Endothelial cell of umbilical vein (primary cell): Measurements from ENCODE around the gene ARNT2. TPM values are rescaled to one million over a fixed set of nuclear protein-coding genes. Genes with fewer than 3 reads are reported as not detected.

Source experiments
- BruUV-seq: library from RNA; stranded (reverse); fragments of 400-500 nt; replicated peaks from 2 replicates; lab custom pipeline; 2021; lab: Mats Ljungman, UMichigan
- CTCF ChIA-PET: fragments of 300-600, 350-600 bp; sonication (Branson Sonifier 250); formaldehyde crosslinking; loops from one replicate; lab custom pipeline; 2021; ENCODE audit warnings: antibody characterized with exemption, inconsistent platforms; lab: Charles Lee
- POLR2A ChIA-PET: fragments of 300-600, 350-600 bp; sonication (Branson Sonifier 250); formaldehyde crosslinking; loops from one replicate; lab custom pipeline; 2021; ENCODE audit warnings: antibody characterized with exemption, inconsistent platforms; lab: Charles Lee
- DNase-seq: peaks from one replicate; pipeline ENCODE4 v3.0.0-alpha.2; 2011; ENCODE audit warnings: low read depth, low spot score
- FAIRE-seq: peaks from 2 replicates; lab custom pipeline; 2011; peaks lifted over from hg19 to GRCh38; lab: Jason Lieb, UNC
- H2AFZ ChIP-seq: 2 replicates; pipeline ENCODE4 v1.6.0; 2012; ENCODE audit warnings: low read depth, low read length, control low read depth, inconsistent platforms
- H3K27ac ChIP-seq: 2 replicates; pipeline ENCODE4 v1.5.1; 2011; ENCODE audit warnings: low read depth, mild to moderate bottlenecking, control low read depth, low read length, moderate library complexity; ENCODE audit not compliant: insufficient read depth
- H3K27me3 ChIP-seq, 2 experiments: 2 replicates each; pipeline versions ENCODE4 v1.6.0 to v1.6.1; 2011; ENCODE audit warnings: low read length in 2 of 2, mixed read lengths in 1 of 2; ENCODE audit not compliant: control insufficient read depth in 2 of 2, insufficient read depth in 2 of 2
- H3K36me3 ChIP-seq, 2 experiments: 2 replicates in 1 of 2; 3 replicates in 1 of 2; pipeline ENCODE4 v1.5.1; 2011; ENCODE audit warnings: low read length in 2 of 2, mild to moderate bottlenecking in 1 of 2, moderate library complexity in 1 of 2; ENCODE audit not compliant: control insufficient read depth in 2 of 2, insufficient read depth in 2 of 2; ENCODE audit errors: extremely low read depth in 1 of 2
- H3K4me1 ChIP-seq: 3 replicates; pipeline ENCODE4 v1.5.1; 2011; ENCODE audit warnings: mild to moderate bottlenecking, low read length; ENCODE audit not compliant: control insufficient read depth, insufficient read depth; ENCODE audit errors: extremely low read depth
- H3K4me2 ChIP-seq: 2 replicates; pipeline ENCODE4 v1.6.1; 2011; ENCODE audit warnings: low read length, control low read depth, mixed read lengths; ENCODE audit not compliant: insufficient read depth
- H3K4me3 ChIP-seq, 3 experiments: fragments of 200-600 bp in 1 of 3; sonication (generic), shearing (Covaris generic) in 1 of 3; replicated peaks in 1 of 3; 2 replicates each; pipeline ENCODE4 v1.5.1; 2011 to 2016; ENCODE audit warnings: control low read depth in 3 of 3, low read length in 3 of 3, mild to moderate bottlenecking in 2 of 3, inconsistent platforms in 1 of 3, low read depth in 1 of 3, moderate library complexity in 1 of 3; ENCODE audit not compliant: insufficient read depth in 1 of 3
- H3K79me2 ChIP-seq: 2 replicates; pipeline ENCODE4 v1.6.0; 2012; ENCODE audit warnings: low read length, inconsistent platforms; ENCODE audit not compliant: control insufficient read depth, insufficient read depth
- H3K9ac ChIP-seq: replicated peaks from 2 replicates; pipeline ENCODE3; 2011; ENCODE audit warnings: low read length, control low read depth; ENCODE audit not compliant: insufficient read depth; ENCODE audit errors: extremely low read depth
- H3K9me1 ChIP-seq: replicated peaks from 3 replicates; pipeline ENCODE4 v1.6.0; 2011; ENCODE audit warnings: mild to moderate bottlenecking, low read length; ENCODE audit not compliant: control insufficient read depth, insufficient read depth; ENCODE audit errors: extremely low read depth
- H3K9me3 ChIP-seq: replicated peaks from 2 replicates; pipeline ENCODE4 v1.5.1; 2012; ENCODE audit warnings: low read length, inconsistent platforms; ENCODE audit not compliant: control insufficient read depth, insufficient read depth
- H4K20me1 ChIP-seq: replicated peaks from 2 replicates; pipeline ENCODE3; 2011; ENCODE audit warnings: mild to moderate bottlenecking, low read length; ENCODE audit not compliant: control insufficient read depth, insufficient read depth; ENCODE audit errors: extremely low read depth
- CTCF ChIP-seq, 2 donors: IDR thresholded peaks; 1 replicate in 1 of 2; 2 replicates in 1 of 2; pipeline ENCODE4 v1.5.1; 2011; ENCODE audit warnings: low read length in 2 of 2, mild to moderate bottlenecking in 2 of 2, moderate library complexity in 2 of 2, control low read depth in 1 of 2, inconsistent platforms in 1 of 2, low read depth in 1 of 2; ENCODE audit not compliant: insufficient read depth in 1 of 2; ENCODE audit errors: extremely low read depth in 1 of 2
- EZH2 ChIP-seq: IDR thresholded peaks from 2 replicates; pipeline ENCODE4 v1.6.1; 2012; ENCODE audit warnings: borderline replicate concordance, low read depth, mild to moderate bottlenecking, moderate library complexity, low read length, inconsistent platforms; ENCODE audit not compliant: severe bottlenecking
- FOS ChIP-seq: IDR thresholded peaks from 2 replicates; pipeline ENCODE4 v1.6.1; 2011; ENCODE audit warnings: mild to moderate bottlenecking, low read length, moderate library complexity, borderline replicate concordance; ENCODE audit not compliant: insufficient read depth
- GATA2 ChIP-seq: IDR thresholded peaks from 2 replicates; pipeline ENCODE4 v1.7.0; 2011; ENCODE audit warnings: low read depth, mild to moderate bottlenecking, moderate library complexity, mixed read lengths, low read length; ENCODE audit not compliant: insufficient read length, insufficient read depth
- JUN ChIP-seq: IDR thresholded peaks from 2 replicates; pipeline ENCODE4 v1.6.1; 2011; ENCODE audit warnings: borderline replicate concordance, low read depth; ENCODE audit not compliant: insufficient read length, insufficient read depth
- MAX ChIP-seq: IDR thresholded peaks from 2 replicates; pipeline ENCODE4 v1.6.1; 2011; ENCODE audit not compliant: insufficient read depth, insufficient read length
- MYC ChIP-seq: IDR thresholded peaks from one replicate; pipeline ENCODE4 v1.6.1; 2011; ENCODE audit warnings: mild to moderate bottlenecking, low read depth, low read length
- POLR2A ChIP-seq: IDR thresholded peaks from 2 replicates; pipeline ENCODE4 v1.6.1; 2012; ENCODE audit warnings: low read depth, mild to moderate bottlenecking, control low read depth, low read length
- POLR2AphosphoS5 ChIP-seq: IDR thresholded peaks from 2 replicates; pipeline ENCODE4 v1.6.1; 2012; ENCODE audit warnings: low read depth, mild to moderate bottlenecking, control low read depth, low read length, moderate library complexity; ENCODE audit not compliant: insufficient read depth
- dilution Hi-C: fragments of 300-500 bp; cut with MboI; formaldehyde crosslinking; loops from one replicate; pipeline ENCODE4 v1.15.0; 2019; ENCODE audit warnings: low sequenced_read_pairs; ENCODE audit not compliant: extremely low pct_ligation_motif_present
- intact Hi-C: fragments of 100-400 bp; cut with micrococcal nuclease; formaldehyde crosslinking; loops from one replicate; pipeline ENCODE4 v1.10.0; 2022
- polyA plus RNA-seq, 4 experiments: library from polyadenylated mRNA; depleted of rRNA in 3 of 4; stranded (reverse) in 3 of 4; unstranded in 1 of 4; fragments of >200 nt; gene quantifications; 2 replicates each; pipeline versions ENCODE4 v1.2.1 to v1.2.3, GENCODE V29; 2011 to 2012; ENCODE audit warnings: missing spikeins in 1 of 4
- total RNA-seq: library from RNA; stranded (reverse); gene quantifications from 2 replicates; pipeline ENCODE4 v1.2.3, GENCODE V29; 2021

Gene ARNT2
- total and polyA plus RNA-seq, 2 donors (not counting 3 experiments of a cell fraction or from before 2014, with no cell fraction given) = 0.03 to 0.20 TPM

GRCh38 chr15:80578206-80578595 is 174.0 kb downstream of the ARNT2 start:
- intact Hi-C loops = no loop called here
- no peak overlapping the region for H3K9ac ChIP-seq
- H3K36me3 ChIP-seq = no peaks in the 10 kb centered on the region
- no peaks in the 10 kb centered on the region for H3K79me2 ChIP-seq
- ChIA-PET POLR2A (no interaction called here), CTCF (interaction anchor here (0.6 to 7.2 kb wide), 3 partner anchors 10 to 1544 kb away, joined by 3 to 49 read pairs (median 10); partner anchors contain the start of gene CEMIP)
- peaks cover 6 to 8% of the 10 kb centered on the region in 2 experiments for H3K27me3 ChIP-seq
- no peaks in the 10 kb centered on the region for H3K9me3 ChIP-seq
- dilution Hi-C loops = no loop called here
- H2AFZ ChIP-seq = no peak overlapping the region
- no peaks in the 10 kb centered on the region for H3K9me1 ChIP-seq
- no peak for TF ChIP-seq MAX
- TF ChIP-seq CTCF (IDR thresholded peaks at IDR 0.05; ENCODE audit: extremely low read depth in 1 of 2, insufficient read depth in 1 of 2, low read depth in 1 of 2, low read length in 2 of 2) = no peak
- TF ChIP-seq POLR2AphosphoS5 = no peak
- no peak for TF ChIP-seq FOS
- TF ChIP-seq MYC = no peak
- TF ChIP-seq GATA2 = no peak
- no peak for TF ChIP-seq JUN
- no peak for TF ChIP-seq EZH2
- TF ChIP-seq POLR2A = no peak
- H3K4me1 ChIP-seq = no peaks in the 10 kb centered on the region
- DNase-seq (no peak), FAIRE-seq (no peak)
- no peak overlapping the region for H3K4me3 ChIP-seq
- no TSS peak for BruUV-seq
- no peak overlapping the region for H3K4me2 ChIP-seq
- no peaks in the 10 kb centered on the region for H4K20me1 ChIP-seq
- H3K27ac ChIP-seq = no peak overlapping the region
